DOHH2 (cell line): ENCODE measurements around the gene ZPR1.

Experiments
- EZH2phosphoT487 ChIP-seq: fragments of 200-600 bp; sonication (generic); IDR thresholded peaks from 2 replicates; pipeline ENCODE4 v1.6.1; 2017; ENCODE audit warnings: borderline replicate concordance, mild to moderate bottlenecking, antibody characterized with exemption, low read length, moderate library complexity, mixed read lengths
- TF ChIP-seq, protein P1 (sequence below): fragments of 200-600 bp; sonication (generic); IDR thresholded peaks from one replicate; pipeline ENCODE4 v1.5.1; 2014; ENCODE audit warnings: antibody characterized with exemption, mild to moderate bottlenecking, low read depth, low read length; ENCODE audit not compliant: poor library complexity, severe bottlenecking

DNA sequence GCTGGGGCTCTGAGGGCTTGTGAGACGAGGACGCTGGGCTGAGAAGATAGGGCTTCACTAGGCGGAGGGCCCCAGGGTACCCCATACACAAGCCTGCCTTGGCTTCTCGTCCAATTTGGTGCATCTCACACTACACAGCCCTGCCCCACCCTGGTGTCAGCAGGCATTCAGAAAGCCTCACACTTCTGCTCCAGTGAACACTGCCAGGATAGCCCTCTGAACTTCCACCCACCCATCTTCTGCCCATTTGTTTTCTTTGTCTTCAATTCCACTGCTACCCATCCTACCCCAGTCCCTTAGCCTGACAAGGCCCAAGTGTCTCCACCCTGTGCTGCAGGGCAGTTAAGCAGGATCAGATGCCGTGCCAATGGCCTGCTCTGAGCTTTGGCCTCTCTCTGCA is 13.2 kb downstream of the ZPR1 start:
- TF ChIP-seq, protein P1, sequence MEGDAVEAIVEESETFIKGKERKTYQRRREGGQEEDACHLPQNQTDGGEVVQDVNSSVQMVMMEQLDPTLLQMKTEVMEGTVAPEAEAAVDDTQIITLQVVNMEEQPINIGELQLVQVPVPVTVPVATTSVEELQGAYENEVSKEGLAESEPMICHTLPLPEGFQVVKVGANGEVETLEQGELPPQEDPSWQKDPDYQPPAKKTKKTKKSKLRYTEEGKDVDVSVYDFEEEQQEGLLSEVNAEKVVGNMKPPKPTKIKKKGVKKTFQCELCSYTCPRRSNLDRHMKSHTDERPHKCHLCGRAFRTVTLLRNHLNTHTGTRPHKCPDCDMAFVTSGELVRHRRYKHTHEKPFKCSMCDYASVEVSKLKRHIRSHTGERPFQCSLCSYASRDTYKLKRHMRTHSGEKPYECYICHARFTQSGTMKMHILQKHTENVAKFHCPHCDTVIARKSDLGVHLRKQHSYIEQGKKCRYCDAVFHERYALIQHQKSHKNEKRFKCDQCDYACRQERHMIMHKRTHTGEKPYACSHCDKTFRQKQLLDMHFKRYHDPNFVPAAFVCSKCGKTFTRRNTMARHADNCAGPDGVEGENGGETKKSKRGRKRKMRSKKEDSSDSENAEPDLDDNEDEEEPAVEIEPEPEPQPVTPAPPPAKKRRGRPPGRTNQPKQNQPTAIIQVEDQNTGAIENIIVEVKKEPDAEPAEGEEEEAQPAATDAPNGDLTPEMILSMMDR: no peak
- TF ChIP-seq EZH2phosphoT487: no peak
